Neutrophil (primary cell): ENCODE data around the gene RILP.

Experiments
- H3K27ac ChIP-seq: fragments of 200-600 bp; sonication (generic); 2 replicates; pipeline ENCODE4 v1.5.1; 2016; ENCODE audit warnings: mild to moderate bottlenecking, moderate library complexity
- H3K27me3 ChIP-seq: fragments of 200-600 bp; sonication (generic); 2 replicates; pipeline ENCODE4 v1.6.0; 2016; ENCODE audit warnings: mild to moderate bottlenecking
- H3K36me3 ChIP-seq: fragments of 200-600 bp; sonication (generic); 2 replicates; pipeline ENCODE4 v1.5.1; 2017
- H3K4me1 ChIP-seq, 2 experiments: fragments of 200-600 bp in 1 of 2; sonication (generic) in 1 of 2; 1 replicate in 1 of 2; 2 replicates in 1 of 2; pipeline versions ENCODE4 v1.5.1 to v1.6.1; 2013 to 2016; ENCODE audit warnings: low read depth in 1 of 2, low read length in 1 of 2, mild to moderate bottlenecking in 1 of 2, moderate library complexity in 1 of 2; ENCODE audit not compliant: control insufficient read depth in 1 of 2, insufficient read depth in 1 of 2
- H3K4me3 ChIP-seq, 2 experiments: fragments of 200-600 bp in 1 of 2; sonication (generic) in 1 of 2; 1 replicate in 1 of 2; 2 replicates in 1 of 2; pipeline ENCODE4 v1.5.1; 2013 to 2016; ENCODE audit warnings: low read depth in 1 of 2, low read length in 1 of 2, mild to moderate bottlenecking in 1 of 2, moderate library complexity in 1 of 2
- H3K9me3 ChIP-seq: fragments of 200-600 bp; sonication (generic); 2 replicates; pipeline ENCODE4 v1.5.1; 2016
- CTCF ChIP-seq: fragments of 200-600 bp; sonication (generic); IDR thresholded peaks from 2 replicates; pipeline ENCODE4 v1.5.1; 2016; ENCODE audit warnings: antibody characterized with exemption

RILP gene

GRCh38 chr17:1606352-1606985 lies 43.2 kb downstream of the RILP start:
- no peak for TF ChIP-seq CTCF
- Histone ChIP-seq H3K27ac (peak overlapping the region; percentile 82), H3K4me3 (peak overlapping the region in 1 of 2 experiments; percentile 12), H3K4me1 (peaks cover 21 to 31% of the 10 kb centered on the region in 2 experiments), H3K27me3 (peaks cover 24% of the 10 kb centered on the region), H3K9me3 (peaks cover 10% of the 10 kb centered on the region), H3K36me3 (peaks cover 79% of the 10 kb centered on the region)

GRCh38 chr17:1605681-1606351 lies 43.9 kb downstream of the RILP start:
- H3K9me3 ChIP-seq = peaks cover 13% of the 10 kb centered on the region
- H3K27ac ChIP-seq = no peak overlapping the region
- no peak overlapping the region for H3K4me3 ChIP-seq
- peaks cover 16 to 25% of the 10 kb centered on the region in 2 experiments for H3K4me1 ChIP-seq
- H3K27me3 ChIP-seq = peaks cover 24% of the 10 kb centered on the region
- peaks cover 74% of the 10 kb centered on the region for H3K36me3 ChIP-seq
- TF ChIP-seq CTCF = no peak

- no peak for TF ChIP-seq CTCF
- peaks cover 24% of the 10 kb centered on the region for H3K27me3 ChIP-seq
- peaks cover 68% of the 10 kb centered on the region for H3K36me3 ChIP-seq
Observed at GRCh38 chr17:1604831-1605528, 44.7 kb downstream of the RILP start.

GRCh38 chr17:1601571-1601970 lies 48.1 kb downstream of the RILP start:
- peaks cover 55% of the 10 kb centered on the region for H3K36me3 ChIP-seq
- peaks cover 2 to 4% of the 10 kb centered on the region in 2 experiments for H3K4me1 ChIP-seq
- H3K27ac ChIP-seq = no peak overlapping the region
- H3K4me3 ChIP-seq = no peak overlapping the region
- no peak for TF ChIP-seq CTCF
- peaks cover 24% of the 10 kb centered on the region for H3K27me3 ChIP-seq
- H3K9me3 ChIP-seq = peaks cover 13% of the 10 kb centered on the region

More at GRCh38 chr17:1604831-1605528, 44.7 kb downstream of the RILP start:
- Histone ChIP-seq H3K27ac (peak overlapping the region; percentile 16), H3K4me1 (peaks cover 16 to 25% of the 10 kb centered on the region in 2 experiments), H3K9me3 (peaks cover 13% of the 10 kb centered on the region), H3K4me3 (no peak overlapping the region)

- no peak for TF ChIP-seq CTCF
- Histone ChIP-seq H3K4me1 (no peaks in the 10 kb centered on the region), H3K36me3 (peaks cover 38% of the 10 kb centered on the region), H3K27ac (peak overlapping the region; percentile 48), H3K4me3 (no peak overlapping the region), H3K27me3 (peaks cover 2% of the 10 kb centered on the region), H3K9me3 (peaks cover 13% of the 10 kb centered on the region)
Observed at GRCh38 chr17:1598399-1599095, 51.1 kb downstream of the RILP start.
